Hepatocyte (in vitro differentiated cells): Measurements from ENCODE around the gene RTN4RL1. TPM values are rescaled to one million over a fixed set of nuclear protein-coding genes. Genes with fewer than 3 reads are reported as not detected.
"Not testable (repeated sequence)": the region's sequence is repeated elsewhere in the genome, so short reads cannot be mapped to it uniquely, and the experiment has no call there.

Experiments used
- DNase-seq: peaks from one replicate; pipeline ENCODE4 v3.0.0-alpha.2; 2016; ENCODE audit warnings: low spot score
- H2AFZ ChIP-seq: fragments of 200-600 bp; sonication (generic); 2 replicates; pipeline ENCODE4 v1.6.0; 2016; ENCODE audit warnings: antibody characterized with exemption, mild to moderate bottlenecking
- H3K27ac ChIP-seq: fragments of 200-600 bp; sonication (generic); 2 replicates; pipeline ENCODE4 v1.5.1; 2016; ENCODE audit warnings: mild to moderate bottlenecking
- H3K27me3 ChIP-seq: fragments of 200-600 bp; sonication (generic); 2 replicates; pipeline ENCODE4 v1.6.1; 2016
- H3K36me3 ChIP-seq: fragments of 200-600 bp; sonication (generic); replicated peaks from 2 replicates; pipeline ENCODE4 v1.5.1; 2016; ENCODE audit warnings: low read depth; ENCODE audit not compliant: insufficient read depth
- H3K4me1 ChIP-seq: fragments of 200-600 bp; sonication (generic); 2 replicates; pipeline ENCODE4 v1.5.1; 2016; ENCODE audit warnings: mild to moderate bottlenecking, moderate library complexity; ENCODE audit not compliant: insufficient read depth
- H3K4me2 ChIP-seq: fragments of 200-600 bp; sonication (generic); 2 replicates; pipeline ENCODE4 v1.6.0; 2016
- H3K4me3 ChIP-seq: fragments of 200-600 bp; sonication (generic); 2 replicates; pipeline ENCODE4 v1.5.1; 2016; ENCODE audit warnings: mild to moderate bottlenecking
- H3K79me2 ChIP-seq: fragments of 200-600 bp; sonication (generic); 2 replicates; pipeline ENCODE4 v1.6.0; 2017; ENCODE audit warnings: mild to moderate bottlenecking
- H3K9me2 ChIP-seq: fragments of 200-600 bp; sonication (generic); replicated peaks from 2 replicates; pipeline ENCODE4 v1.6.0; 2017; ENCODE audit warnings: mild to moderate bottlenecking; ENCODE audit not compliant: insufficient read depth
- H3K9me3 ChIP-seq: fragments of 200-600 bp; sonication (generic); 2 replicates; pipeline ENCODE4 v1.5.1; 2016; ENCODE audit warnings: low read depth, mild to moderate bottlenecking
- H4K20me1 ChIP-seq: fragments of 200-600 bp; sonication (generic); 2 replicates; pipeline ENCODE4 v1.6.0; 2016; ENCODE audit warnings: mild to moderate bottlenecking; ENCODE audit not compliant: insufficient read depth, poor library complexity, severe bottlenecking
- EZH2 ChIP-seq: fragments of 200-600 bp; sonication (generic); IDR thresholded peaks from 2 replicates; pipeline ENCODE4 v1.6.1; 2016; ENCODE audit warnings: antibody characterized with exemption, mild to moderate bottlenecking, borderline replicate concordance
- EZH2phosphoT487 ChIP-seq: fragments of 200-600 bp; sonication (generic); IDR thresholded peaks from one replicate; pipeline ENCODE4 v1.6.1; 2018; ENCODE audit warnings: antibody characterized with exemption, mild to moderate bottlenecking, low read depth, moderate library complexity; ENCODE audit not compliant: unreplicated experiment, severe bottlenecking
- WGBS: methylation state at CpG from one replicate; pipeline ENCODE4 v1.1.6; 2016; ENCODE audit warnings: low lambda C conversion rate; ENCODE audit errors: missing lambda C conversion rate; 5-methylcytosine and 5-hydroxymethylcytosine counted together
- polyA plus RNA-seq: library from polyadenylated mRNA; unstranded; fragments of >200 nt; fragmentation: Nextera tagmentation; extraction: Ambion mirVana; gene quantifications from 2 replicates; pipeline ENCODE4 v1.2.1, GENCODE V29; 2016
- total RNA-seq: library from RNA; depleted of rRNA; stranded (reverse); fragments of >200 nt; gene quantifications from 2 replicates; pipeline ENCODE4 v1.2.3, GENCODE V29; 2014
- TF ChIP-seq, protein P1 (sequence below): fragments of 200-600 bp; sonication (generic); IDR thresholded peaks from 2 replicates; pipeline ENCODE4 v1.5.1; 2016; ENCODE audit warnings: antibody characterized with exemption, mild to moderate bottlenecking; ENCODE audit not compliant: poor library complexity

RTN4RL1 gene
- total and polyA plus RNA-seq, 2 experiments from 2014 or later: 0.53 to 1.4 TPM

DNA sequence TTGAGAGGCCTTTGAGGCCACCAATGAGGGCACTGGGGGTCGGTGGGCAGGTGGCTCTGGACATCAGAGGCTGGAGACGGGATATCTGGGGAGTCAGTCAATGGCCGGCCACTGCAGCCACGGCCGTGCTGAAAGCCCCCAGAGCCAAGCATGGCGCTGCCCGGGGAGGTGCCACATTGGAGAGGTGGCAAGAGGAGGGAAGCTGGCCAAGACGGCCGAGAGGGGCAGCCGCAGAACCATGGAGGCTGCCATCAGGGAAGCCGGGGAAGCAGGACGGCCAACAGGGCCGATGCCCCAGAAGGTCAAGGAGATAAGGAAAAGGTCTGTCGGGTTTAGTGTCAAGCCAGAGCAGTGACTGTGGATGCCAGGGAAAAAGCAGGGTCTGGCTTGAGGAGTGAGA is 9.8 kb downstream of the RTN4RL1 start:
- H3K27me3 ChIP-seq: peaks cover 25% of the 10 kb centered on the region
- no peak for DNase-seq
- TF ChIP-seq, protein P1, sequence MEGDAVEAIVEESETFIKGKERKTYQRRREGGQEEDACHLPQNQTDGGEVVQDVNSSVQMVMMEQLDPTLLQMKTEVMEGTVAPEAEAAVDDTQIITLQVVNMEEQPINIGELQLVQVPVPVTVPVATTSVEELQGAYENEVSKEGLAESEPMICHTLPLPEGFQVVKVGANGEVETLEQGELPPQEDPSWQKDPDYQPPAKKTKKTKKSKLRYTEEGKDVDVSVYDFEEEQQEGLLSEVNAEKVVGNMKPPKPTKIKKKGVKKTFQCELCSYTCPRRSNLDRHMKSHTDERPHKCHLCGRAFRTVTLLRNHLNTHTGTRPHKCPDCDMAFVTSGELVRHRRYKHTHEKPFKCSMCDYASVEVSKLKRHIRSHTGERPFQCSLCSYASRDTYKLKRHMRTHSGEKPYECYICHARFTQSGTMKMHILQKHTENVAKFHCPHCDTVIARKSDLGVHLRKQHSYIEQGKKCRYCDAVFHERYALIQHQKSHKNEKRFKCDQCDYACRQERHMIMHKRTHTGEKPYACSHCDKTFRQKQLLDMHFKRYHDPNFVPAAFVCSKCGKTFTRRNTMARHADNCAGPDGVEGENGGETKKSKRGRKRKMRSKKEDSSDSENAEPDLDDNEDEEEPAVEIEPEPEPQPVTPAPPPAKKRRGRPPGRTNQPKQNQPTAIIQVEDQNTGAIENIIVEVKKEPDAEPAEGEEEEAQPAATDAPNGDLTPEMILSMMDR: no peak
- TF ChIP-seq EZH2phosphoT487 (no peak), EZH2 (no peak)
- H2AFZ ChIP-seq: no peak overlapping the region
- peaks cover 9% of the 10 kb centered on the region for H3K4me1 ChIP-seq
- H3K36me3 ChIP-seq: no peaks in the 10 kb centered on the region
- H3K79me2 ChIP-seq: no peaks in the 10 kb centered on the region
- no peak overlapping the region for H3K4me3 ChIP-seq
- H3K9me3 ChIP-seq: no peaks in the 10 kb centered on the region
- H3K4me2 ChIP-seq: no peak overlapping the region
- no peaks in the 10 kb centered on the region for H3K9me2 ChIP-seq
- 85% methylated on average over 14 of the region's 14 CpGs for WGBS
- no peak overlapping the region for H3K27ac ChIP-seq
- no peaks in the 10 kb centered on the region for H4K20me1 ChIP-seq

DNA sequence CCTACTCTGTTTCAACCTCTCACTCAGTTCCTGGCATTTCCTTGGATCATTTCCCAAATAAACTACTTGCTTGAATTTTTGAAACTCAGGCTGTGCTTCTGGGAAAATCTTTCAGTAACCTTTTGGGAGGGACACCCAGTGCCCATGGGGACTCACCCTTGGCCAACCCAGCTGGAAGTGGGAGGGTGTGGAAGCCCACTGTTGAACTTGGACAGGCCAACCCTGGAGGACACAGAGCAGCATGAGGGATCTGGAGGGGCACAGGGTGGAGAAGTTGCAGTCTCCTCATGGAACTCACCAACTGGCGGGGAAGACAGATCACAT is 11.2 kb downstream of the RTN4RL1 start:
- H4K20me1 ChIP-seq: no peaks in the 10 kb centered on the region
- H2AFZ ChIP-seq: no peak overlapping the region
- H3K9me3 ChIP-seq: no peaks in the 10 kb centered on the region
- peaks cover 14% of the 10 kb centered on the region for H3K27me3 ChIP-seq
- no peak overlapping the region for H3K4me3 ChIP-seq
- no peaks in the 10 kb centered on the region for H3K79me2 ChIP-seq
- no peak overlapping the region for H3K27ac ChIP-seq
- H3K4me2 ChIP-seq: no peak overlapping the region
- peaks cover 9% of the 10 kb centered on the region for H3K4me1 ChIP-seq
- TF ChIP-seq EZH2 (no peak), EZH2phosphoT487 (no peak)
- TF ChIP-seq, protein P1: no peak
- 92% methylated on average over 1 of the region's 1 CpG for WGBS
- no peaks in the 10 kb centered on the region for H3K36me3 ChIP-seq
- no peak for DNase-seq
- H3K9me2 ChIP-seq: no peaks in the 10 kb centered on the region

DNA sequence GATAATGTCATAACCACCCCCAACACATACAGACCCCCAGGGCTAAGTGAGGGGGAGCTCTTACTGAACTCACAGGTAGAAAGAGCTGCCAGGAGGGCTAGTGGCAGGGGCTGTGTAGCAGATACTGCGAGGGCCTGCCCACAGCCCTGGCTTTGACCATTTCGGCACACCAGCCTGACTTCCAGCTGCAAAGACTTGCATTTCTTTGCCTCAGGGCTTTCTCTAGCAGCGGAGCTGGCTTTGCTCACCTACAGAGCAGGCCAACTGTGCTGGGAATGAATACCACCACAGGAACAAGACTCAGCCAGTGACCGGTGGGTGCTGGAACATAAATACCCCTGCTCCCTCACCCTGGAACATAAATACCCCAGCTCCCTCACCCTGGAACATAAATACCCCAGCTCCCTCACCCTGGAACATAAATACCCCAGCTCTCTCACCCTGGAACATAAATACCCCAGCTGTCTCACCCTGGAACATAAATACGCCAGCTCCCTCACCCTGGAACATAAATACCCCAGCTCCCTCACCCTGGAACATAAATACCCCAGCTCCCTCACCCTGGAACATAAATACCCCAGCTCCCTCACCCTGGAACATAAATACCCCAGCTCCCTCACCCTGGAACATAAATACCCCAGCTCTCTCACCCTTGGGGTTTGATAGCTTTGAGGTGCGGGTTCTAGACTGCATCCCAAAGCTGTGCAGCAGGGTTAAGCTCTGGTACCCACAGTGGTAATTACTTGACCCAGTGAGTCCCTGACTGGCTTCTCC is 11.7 kb downstream of the RTN4RL1 start:
- H3K79me2 ChIP-seq, H3K27me3 ChIP-seq, H3K9me3 ChIP-seq, H3K4me2 ChIP-seq, H3K36me3 ChIP-seq, H3K27ac ChIP-seq, H3K9me2 ChIP-seq, DNase-seq, H2AFZ ChIP-seq, H4K20me1 ChIP-seq, H3K4me1 ChIP-seq, H3K4me3 ChIP-seq: not testable (repeated sequence)
- WGBS: 69% methylated on average over 5 of the region's 6 CpGs

DNA sequence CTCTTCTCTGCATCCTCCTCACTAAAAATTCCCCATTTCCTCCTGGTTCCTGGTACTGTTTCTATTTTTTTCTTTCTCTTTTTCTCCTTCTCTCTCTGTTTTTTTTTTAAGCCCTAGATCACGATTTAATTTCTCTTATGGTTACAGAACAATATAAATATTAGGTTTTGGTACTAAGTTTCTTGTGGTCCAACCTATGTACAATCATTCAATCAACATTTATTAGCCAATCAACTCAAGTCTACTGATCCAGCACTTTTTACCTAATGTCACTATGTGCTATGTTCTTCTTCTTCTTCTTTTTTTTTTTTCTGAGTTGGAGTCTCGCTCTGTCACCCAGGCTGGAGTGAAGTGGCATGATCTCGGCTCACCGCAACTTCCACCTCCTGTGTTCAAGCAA is 12.6 kb downstream of the RTN4RL1 start:
- Histone ChIP-seq H3K36me3 (no peaks in the 10 kb centered on the region), H3K9me3 (no peaks in the 10 kb centered on the region), H3K4me2 (no peak overlapping the region), H3K4me1 (peaks cover 9% of the 10 kb centered on the region), H3K27ac (no peak overlapping the region), H3K4me3 (no peak overlapping the region), H4K20me1 (no peaks in the 10 kb centered on the region), H3K79me2 (no peaks in the 10 kb centered on the region), H2AFZ (no peak overlapping the region), H3K9me2 (no peaks in the 10 kb centered on the region), H3K27me3 (no peaks in the 10 kb centered on the region)
- DNase-seq: no peak
- 97% methylated on average over 4 of the region's 4 CpGs for WGBS
- TF ChIP-seq, protein P1: no peak
- no peak for TF ChIP-seq EZH2phosphoT487
